GM18519 (cell line): ENCODE results near the gene MORN1.

Source experiments
- ATAC-seq: cut with Tn5 transposase; IDR thresholded peaks from one replicate; pipeline ENCODE4 v1.9.1; 2021; ENCODE audit warnings: mild to moderate bottlenecking, moderate library complexity; ENCODE audit not compliant: unreplicated experiment, low FRiP score

Gene MORN1

GRCh38 chr1:2405588-2406295 lies 14.4 kb upstream of the MORN1 start:
- no peak for ATAC-seq

GRCh38 chr1:2404890-2405511 lies 13.6 kb upstream of the MORN1 start:
- no peak for ATAC-seq

- ATAC-seq, result no peak
Measured at GRCh38 chr1:2404142-2404889, 13.0 kb upstream of the MORN1 start.

GRCh38 chr1:2403273-2403672 lies 11.9 kb upstream of the MORN1 start:
- no peak for ATAC-seq

GRCh38 chr1:2402420-2402819 lies 11.1 kb upstream of the MORN1 start:
- ATAC-seq, result no peak

- no peak for ATAC-seq
Measured at GRCh38 chr1:2400950-2401649, 9.7 kb upstream of the MORN1 start.

- no peak for ATAC-seq
Measured at GRCh38 chr1:2400576-2400909, 9.2 kb upstream of the MORN1 start.

GRCh38 chr1:2399890-2400575 lies 8.7 kb upstream of the MORN1 start:
- ATAC-seq, result no peak

- no peak for ATAC-seq
Measured at GRCh38 chr1:2398871-2399270, 7.5 kb upstream of the MORN1 start.

- no peak for ATAC-seq
Measured at GRCh38 chr1:2397007-2397679, 5.8 kb upstream of the MORN1 start.

GRCh38 chr1:2396476-2396875 lies 5.1 kb upstream of the MORN1 start:
- ATAC-seq, result no peak

GRCh38 chr1:2396059-2396458 lies 4.7 kb upstream of the MORN1 start:
- no peak for ATAC-seq

GRCh38 chr1:2395245-2395644 lies 3.9 kb upstream of the MORN1 start:
- no peak for ATAC-seq

- ATAC-seq, result no peak
Measured at GRCh38 chr1:2394761-2395160, 3.4 kb upstream of the MORN1 start.

GRCh38 chr1:2394220-2394619 lies 2.9 kb upstream of the MORN1 start:
- no peak for ATAC-seq

- ATAC-seq, result no peak
Measured at GRCh38 chr1:2393471-2393877, 2.1 kb upstream of the MORN1 start.

- no peak for ATAC-seq
Measured at GRCh38 chr1:2392686-2393085, 1.3 kb upstream of the MORN1 start.

GRCh38 chr1:2391931-2392509 lies 666 bp upstream of the MORN1 start:
- no peak for ATAC-seq

- ATAC-seq, result no peak
Measured at GRCh38 chr1:2389644-2390043, 1.7 kb downstream of the MORN1 start.
